ENCODE results near the gene KXD1. TPM values are rescaled to one million over a fixed set of nuclear protein-coding genes. Genes with fewer than 3 reads are reported as not detected.
A peak's percentile ranks its signal among the peaks of the same experiment; 100 is the strongest.
"Not testable (repeated sequence)": the region's sequence is repeated elsewhere in the genome, so short reads cannot be mapped to it uniquely, and the experiment has no call there.

KXD1 gene
- polyA plus RNA-seq, 2 of the 4 experiments (the other 2 are of a cell fraction) = 62.8 to 83.9 TPM

GRCh38 chr19:18591735-18592385, 34.2 kb downstream of the KXD1 start:
- ChIA-PET POLR2A (no interaction called here), CTCF (interaction anchor here (0.9 to 5.2 kb wide), 8 partner anchors 11 to 257 kb away, joined by 3 to 46 read pairs (median 8); partner anchors contain the start of gene UBA52)
- peaks cover 12% of the 10 kb centered on the region; the same call in 1 of the 3 replicates for H3K4me1 ChIP-seq
- TF ChIP-seq EHMT2 (IDR thresholded peaks at IDR 0.05; ENCODE audit: low read depth) (no peak), CTCF (IDR thresholded peaks at IDR 0.05) (no peak), CHD4 (IDR thresholded peaks at IDR 0.05; ENCODE audit: borderline replicate concordance) (no peak)
- DNase-seq (ENCODE audit: low read depth in 1 of 2, low spot score in 1 of 2) = no peak
- ATAC-seq = no peak
- 97% methylated on average over 22 of the region's 22 CpGs for WGBS (ENCODE audit: missing lambda C conversion rate)
- no peak overlapping the region for H3K27ac ChIP-seq
- FAIRE-seq = no peak
- H3K9me3 ChIP-seq = no peaks in the 10 kb centered on the region
- no peak overlapping the region for H3K4me3 ChIP-seq
- H3K4me2 ChIP-seq = no peak overlapping the region

- CTCF ChIA-PET = interaction anchor here (0.6 to 5.2 kb wide), 19 partner anchors 11 to 274 kb away, joined by 3 to 46 read pairs (median 4); partner anchors contain the start of genes UBA52 and UPF1
- peaks cover 12% of the 10 kb centered on the region; the same call in 1 of the 3 replicates for H3K4me1 ChIP-seq
- not testable (repeated sequence) for DNase-seq (ENCODE audit: low read depth in 1 of 2, low spot score in 1 of 2); H3K4me3 ChIP-seq; H3K27ac ChIP-seq; ATAC-seq; H3K9me3 ChIP-seq; H3K4me2 ChIP-seq; FAIRE-seq
- POLR2A ChIA-PET = interaction anchor here (0.6 kb wide), 1 partner anchor 255 kb away, joined by 3 read pairs; no protein-coding TSS in a partner anchor
- 90% methylated on average over 5 of the region's 5 CpGs for WGBS (ENCODE audit: missing lambda C conversion rate)
Measured at GRCh38 chr19:18592732-18593131, 35.1 kb downstream of the KXD1 start.

- CTCF ChIA-PET = interaction anchor here (0.6 to 5.2 kb wide), 37 partner anchors 8 to 274 kb away, joined by 3 to 46 read pairs (median 4); partner anchors contain the start of genes CRLF1, TMEM59L, UBA52 and UPF1
- ATAC-seq (no peak), DNase-seq (ENCODE audit: low read depth in 1 of 2, low spot score in 1 of 2) (no peak), FAIRE-seq (no peak)
- no peak for TF ChIP-seq KDM1A (IDR thresholded peaks at IDR 0.05; ENCODE audit: low read depth)
- TF ChIP-seq HES2 (IDR thresholded peaks at IDR 0.05) = no peak
- TF ChIP-seq RFX5 (IDR thresholded peaks at IDR 0.05) = no peak
- 62% methylated on average over 15 of the region's 25 CpGs for WGBS (ENCODE audit: missing lambda C conversion rate)
- H3K4me3 ChIP-seq = peak overlapping the region; percentile 29; the same call in 1 of the 3 replicates
- H3K9me3 ChIP-seq = no peaks in the 10 kb centered on the region
- peaks cover 9% of the 10 kb centered on the region; the same call in 1 of the 3 replicates for H3K4me1 ChIP-seq
- H3K4me2 ChIP-seq = peak overlapping the region; percentile 82
- peak overlapping the region; percentile 66 to 84; a peak in 5 of 6 replicates for H3K27ac ChIP-seq
- POLR2A ChIA-PET = interaction anchor here (0.6 kb wide), 1 partner anchor 254 kb away, joined by 3 read pairs; no protein-coding TSS in a partner anchor
Measured at GRCh38 chr19:18593367-18594095, 35.9 kb downstream of the KXD1 start.

GRCh38 chr19:18594096-18594823, 36.6 kb downstream of the KXD1 start:
- DNase-seq (ENCODE audit: low read depth in 1 of 2, low spot score in 1 of 2) (peak; percentile 44 to 57), ATAC-seq (peak; percentile 25 to 52; a peak in 5 of 6 replicates), FAIRE-seq (no peak)
- TF ChIP-seq CHD4 (IDR thresholded peaks at IDR 0.05; ENCODE audit: borderline replicate concordance) (no peak), USF2 (IDR thresholded peaks at IDR 0.05) (no peak), MAX (IDR thresholded peaks at IDR 0.05) (no peak), EHF (CRISPR knock-in tag; IDR thresholded peaks at IDR 0.05) (no peak), JUN (IDR thresholded peaks at IDR 0.05) (0 out of 5 replicates have a peak, but pooled peaks of 1 of the 2 experiments have one; percentile 19), TFCP2L1 (CRISPR knock-in tag; IDR thresholded peaks at IDR 0.05) (no peak), RAD21 (conservative IDR thresholded peaks at IDR 0.05 in 1 of 2, IDR thresholded peaks at IDR 0.05 in 1 of 2) (peak; percentile 56 to 67), SMC3 (IDR thresholded peaks at IDR 0.05) (peak; percentile 75), CTCF (IDR thresholded peaks at IDR 0.05) (peak; percentile 70)
- Histone ChIP-seq H3K4me1 (peaks cover 9% of the 10 kb centered on the region; the same call in 1 of the 3 replicates), H3K4me3 (peak overlapping the region; percentile 29; the same call in 2 of the 3 replicates), H3K27ac (peak overlapping the region; percentile 66 to 84), H3K4me2 (peak overlapping the region; percentile 82), H3K9me3 (no peaks in the 10 kb centered on the region)
- CTCF ChIA-PET = interaction anchor here (0.7 to 5.2 kb wide), 29 partner anchors 9 to 269 kb away, joined by 3 to 46 read pairs (median 4); partner anchors contain the start of genes CRLF1, TMEM59L and UBA52
- POLR2A ChIA-PET = no interaction called here
- 24% methylated on average over 6 of the region's 54 CpGs for WGBS (ENCODE audit: missing lambda C conversion rate)
